HUES48 (cell line): ENCODE data around the gene RDM1.

Source experiments
- H3K27ac ChIP-seq: one replicate; pipeline ENCODE4 v1.7.0; 2013; ENCODE audit warnings: low read depth, low read length, inconsistent platforms
- H3K27me3 ChIP-seq: 2 replicates; pipeline ENCODE4 v1.6.1; 2013; ENCODE audit warnings: mild to moderate bottlenecking, low read length; ENCODE audit not compliant: control insufficient read depth, insufficient read depth
- H3K36me3 ChIP-seq: 2 replicates; pipeline ENCODE4 v1.6.1; 2013; ENCODE audit warnings: low read length; ENCODE audit not compliant: control insufficient read depth, insufficient read depth
- H3K4me1 ChIP-seq: 2 replicates; pipeline ENCODE4 v1.6.1; 2013; ENCODE audit warnings: mild to moderate bottlenecking, low read length; ENCODE audit not compliant: control insufficient read depth, insufficient read depth
- H3K4me3 ChIP-seq: 2 replicates; pipeline ENCODE4 v1.5.1; 2013; ENCODE audit warnings: mild to moderate bottlenecking, low read depth, low read length
- H3K9ac ChIP-seq: 2 replicates; pipeline ENCODE4 v1.6.1; 2013; ENCODE audit warnings: mild to moderate bottlenecking, low read depth, low read length, moderate library complexity
- H3K9me3 ChIP-seq: 2 replicates; pipeline ENCODE4 v1.6.1; 2013; ENCODE audit warnings: low read length; ENCODE audit not compliant: control insufficient read depth, insufficient read depth

RDM1 gene

DNA sequence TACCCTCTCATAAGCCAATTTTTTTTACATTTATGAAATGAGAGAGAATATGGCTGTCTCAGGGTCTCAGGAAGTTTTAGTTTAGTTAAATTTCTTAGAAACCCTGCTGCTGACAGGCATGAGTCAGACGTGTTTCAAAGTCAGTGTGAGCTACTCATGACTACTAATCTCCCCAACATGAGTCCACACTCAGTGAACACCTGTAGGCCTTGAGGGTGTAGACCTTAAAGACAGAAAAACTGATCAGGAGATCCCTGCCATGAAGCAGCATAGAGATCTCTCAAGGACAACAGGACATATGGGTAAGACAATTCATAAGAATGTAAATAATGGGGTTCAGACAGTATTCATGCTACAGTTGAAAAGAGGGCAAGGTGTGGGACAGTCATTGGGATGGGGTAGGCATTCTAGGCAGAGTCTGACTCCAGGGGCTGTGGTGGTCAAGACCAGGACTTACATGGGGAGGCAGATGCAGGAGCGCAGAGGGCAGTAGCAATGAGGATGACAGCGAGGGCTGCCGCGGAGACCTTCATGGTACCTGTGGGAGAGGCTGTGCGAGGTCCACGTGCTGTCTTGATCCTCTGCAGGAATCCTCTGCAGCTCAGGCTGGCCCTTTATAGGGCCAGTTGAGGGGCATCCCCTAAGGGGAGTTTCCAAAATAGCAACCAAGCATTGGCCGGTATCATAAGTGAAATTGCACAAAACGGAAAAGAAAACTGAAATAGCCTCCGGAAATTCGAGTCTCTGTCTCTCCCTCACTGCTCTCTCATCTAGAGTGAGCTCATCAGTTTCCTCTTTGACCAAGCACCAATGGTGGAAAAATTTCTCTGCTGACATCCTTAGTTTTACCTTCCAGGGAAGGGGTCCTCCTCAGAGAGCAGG, 50.6 kb downstream of the RDM1 start, which contains the start of gene CCL5:
Gene CCL5, minus strand, starts transcription at position 588 of the 882 bp plus-strand sequence.
- Histone ChIP-seq H3K27ac (no peak within 1 kb of the TSS), H3K9me3 (no peaks in the 10 kb centered on the region), H3K4me1 (no peaks in the 10 kb centered on the region), H3K4me3 (no peak within 1 kb of the TSS), H3K27me3 (no peaks in the 10 kb centered on the region), H3K9ac (no peak within 1 kb of the TSS), H3K36me3 (no peaks in the 10 kb centered on the region)

GRCh38 chr17:35878361-35878760, 52.2 kb downstream of the RDM1 start:
- no peaks in the 10 kb centered on the region for H3K9me3 ChIP-seq

DNA sequence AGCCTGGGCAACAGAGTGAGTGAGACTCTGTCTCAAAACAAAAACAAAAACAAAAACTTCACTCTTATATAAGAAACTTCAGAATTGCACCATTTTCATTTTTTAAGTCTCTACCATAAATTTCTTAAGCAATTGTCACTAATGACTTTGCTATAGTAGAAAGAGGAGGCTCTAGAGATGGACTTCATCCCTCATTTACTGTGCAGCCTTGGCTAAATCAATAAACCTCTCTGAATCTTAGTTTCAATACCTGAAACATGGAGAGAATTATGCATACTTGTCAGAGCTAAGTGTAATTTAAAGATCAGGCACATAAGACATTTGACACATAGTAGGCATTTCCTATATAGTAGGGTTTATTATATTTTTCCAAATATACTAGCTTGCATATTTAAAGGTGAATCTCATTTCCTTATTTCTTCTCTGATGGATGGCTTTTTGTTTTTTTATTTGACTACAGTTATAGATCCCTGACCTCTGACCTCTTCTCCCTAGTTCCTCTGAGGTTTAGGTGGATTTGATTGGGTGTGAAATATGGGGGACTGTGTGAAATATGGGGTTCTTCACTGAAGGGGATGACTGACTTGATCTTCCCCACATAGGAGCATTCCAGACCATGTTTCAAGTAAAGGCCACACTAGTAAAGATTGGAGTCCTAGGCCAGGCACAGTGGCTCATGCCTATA, 53.1 kb downstream of the RDM1 start:
- Histone ChIP-seq H3K9ac (no peak overlapping the region), H3K36me3 (no peaks in the 10 kb centered on the region), H3K4me1 (no peaks in the 10 kb centered on the region), H3K27me3 (no peaks in the 10 kb centered on the region), H3K27ac (no peak overlapping the region), H3K4me3 (no peak overlapping the region), H3K9me3 (no peaks in the 10 kb centered on the region)

More at GRCh38 chr17:35878361-35878760, 52.2 kb downstream of the RDM1 start:
- Histone ChIP-seq H3K27ac (no peak overlapping the region), H3K27me3 (no peaks in the 10 kb centered on the region), H3K9ac (no peak overlapping the region), H3K4me1 (no peaks in the 10 kb centered on the region), H3K36me3 (no peaks in the 10 kb centered on the region), H3K4me3 (no peak overlapping the region)

GRCh38 chr17:35876534-35876933, 54.0 kb downstream of the RDM1 start:
- H3K9ac ChIP-seq = no peak overlapping the region
- H3K27me3 ChIP-seq = no peaks in the 10 kb centered on the region
- H3K4me1 ChIP-seq = no peaks in the 10 kb centered on the region
- H3K4me3 ChIP-seq = no peak overlapping the region
- no peak overlapping the region for H3K27ac ChIP-seq
- H3K36me3 ChIP-seq = no peaks in the 10 kb centered on the region
- no peaks in the 10 kb centered on the region for H3K9me3 ChIP-seq

DNA sequence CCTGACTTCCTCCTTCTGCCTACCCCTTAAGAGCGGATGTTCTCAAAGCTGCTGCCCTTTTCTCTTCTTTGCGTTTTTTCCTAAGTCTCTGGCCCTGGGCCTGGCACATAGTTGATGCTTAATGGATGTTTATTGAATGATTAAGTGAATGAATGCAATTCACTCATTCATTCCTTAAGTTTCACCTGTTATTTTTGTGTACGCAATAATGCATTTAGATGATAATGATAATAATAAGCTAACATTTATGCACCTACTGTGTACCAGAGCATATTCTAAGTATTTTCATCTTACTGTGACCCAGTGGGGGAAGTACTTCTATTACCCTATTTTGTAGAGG, 54.8 kb downstream of the RDM1 start:
- H3K9ac ChIP-seq = no peak overlapping the region
- H3K27me3 ChIP-seq = no peaks in the 10 kb centered on the region
- H3K36me3 ChIP-seq = no peaks in the 10 kb centered on the region
- H3K27ac ChIP-seq = no peak overlapping the region
- 0 out of 2 replicates have a peak, but pooled peaks cover 3% of the 10 kb centered on the region for H3K4me1 ChIP-seq
- no peak overlapping the region for H3K4me3 ChIP-seq
- no peaks in the 10 kb centered on the region for H3K9me3 ChIP-seq

GRCh38 chr17:35875072-35875799, 55.3 kb downstream of the RDM1 start:
- Histone ChIP-seq H3K36me3 (no peaks in the 10 kb centered on the region), H3K27me3 (no peaks in the 10 kb centered on the region), H3K4me1 (0 out of 2 replicates have a peak, but pooled peaks cover 3% of the 10 kb centered on the region), H3K4me3 (no peak overlapping the region), H3K9ac (no peak overlapping the region), H3K9me3 (no peaks in the 10 kb centered on the region), H3K27ac (no peak overlapping the region)

DNA sequence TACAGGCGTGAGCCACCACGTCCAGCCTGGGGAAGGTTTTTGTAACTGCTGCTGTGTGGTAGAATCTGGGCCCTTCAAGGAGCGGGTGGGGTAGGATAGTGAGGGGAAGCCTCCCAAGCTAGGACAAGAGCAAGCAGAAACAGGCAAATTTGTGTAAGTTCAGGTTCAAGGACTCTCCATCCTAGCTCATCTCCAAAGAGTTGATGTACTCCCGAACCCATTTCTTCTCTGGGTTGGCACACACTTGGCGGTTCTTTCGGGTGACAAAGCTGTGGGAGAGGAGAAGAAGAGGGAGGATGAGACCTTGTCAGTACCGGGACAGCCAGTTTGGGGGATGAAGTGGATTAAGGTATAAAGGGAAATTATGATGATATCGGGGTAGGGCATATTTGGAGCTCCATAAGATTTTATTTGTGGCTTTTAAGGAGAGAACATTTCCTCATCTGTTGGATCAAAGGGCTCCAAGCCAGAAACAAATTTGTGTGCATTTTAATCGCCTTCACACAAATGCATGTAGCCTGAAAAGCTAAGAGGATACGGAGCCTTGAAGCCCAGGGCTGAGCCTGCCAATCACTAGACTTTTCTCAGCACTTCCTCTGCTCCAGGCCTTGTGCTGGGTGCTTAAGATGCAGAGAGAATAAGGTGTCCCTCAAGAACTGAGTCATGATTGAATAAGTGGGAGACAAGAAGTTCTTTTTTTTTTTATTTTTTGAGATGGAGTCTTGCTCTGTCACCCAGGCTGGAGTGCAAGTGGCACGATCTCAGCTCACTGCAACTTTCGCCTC, 58.2 kb downstream of the RDM1 start:
- H3K36me3 ChIP-seq = no peaks in the 10 kb centered on the region
- H3K27ac ChIP-seq = no peak overlapping the region
- H3K27me3 ChIP-seq = no peaks in the 10 kb centered on the region
- no peak overlapping the region for H3K9ac ChIP-seq
- H3K4me1 ChIP-seq = 0 out of 2 replicates have a peak, but pooled peaks cover 3% of the 10 kb centered on the region
- H3K4me3 ChIP-seq = no peak overlapping the region
- H3K9me3 ChIP-seq = no peaks in the 10 kb centered on the region

DNA sequence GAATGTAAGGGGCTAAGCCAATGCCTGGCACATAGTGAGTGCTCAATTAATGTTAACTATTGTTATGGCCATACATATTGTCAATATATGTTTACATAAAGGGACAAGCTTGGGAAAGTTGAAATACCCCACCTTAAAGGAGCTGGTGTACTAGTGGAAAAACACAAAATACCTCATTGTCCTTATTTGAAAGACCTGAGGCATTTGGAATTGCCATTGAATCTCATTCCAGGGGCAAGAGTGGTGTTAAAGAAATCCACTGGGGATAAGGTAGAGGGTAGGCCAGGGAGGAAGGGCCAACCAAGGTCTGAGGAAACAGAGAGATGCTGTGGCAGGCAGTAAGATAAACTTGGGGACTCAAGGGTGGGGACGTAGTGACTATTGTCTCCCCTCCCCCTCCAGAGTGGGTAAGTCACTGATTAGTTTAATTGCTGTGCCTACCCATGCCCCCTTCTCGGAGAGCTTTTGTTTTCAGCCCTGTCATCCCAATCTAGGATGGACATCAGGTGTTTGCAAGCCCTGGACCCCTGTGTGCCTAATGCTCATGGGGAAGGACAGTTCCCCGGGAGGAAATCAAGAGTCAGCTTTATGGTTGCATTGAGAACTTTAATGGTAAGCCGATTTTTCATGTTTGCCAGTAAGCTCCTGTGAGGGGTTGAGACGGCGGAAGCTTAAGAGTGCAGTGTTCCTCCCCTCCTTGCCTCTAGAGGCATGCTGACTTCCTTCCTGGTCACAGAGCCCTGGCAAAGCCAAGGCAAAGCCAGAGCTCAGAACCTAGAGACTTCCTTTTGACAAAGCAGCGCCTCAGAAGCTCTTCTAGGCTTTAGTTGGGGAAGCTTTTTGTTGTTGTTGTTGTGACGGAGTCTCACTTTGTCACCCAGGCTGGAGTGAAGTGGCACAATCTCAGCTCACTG, 59.4 kb downstream of the RDM1 start:
- H3K27ac ChIP-seq = no peak overlapping the region
- H3K27me3 ChIP-seq = no peaks in the 10 kb centered on the region
- H3K36me3 ChIP-seq = no peaks in the 10 kb centered on the region
- no peak overlapping the region for H3K4me3 ChIP-seq
- H3K9me3 ChIP-seq = no peaks in the 10 kb centered on the region
- 0 out of 2 replicates have a peak, but pooled peaks cover 3% of the 10 kb centered on the region for H3K4me1 ChIP-seq
- H3K9ac ChIP-seq = no peak overlapping the region

DNA sequence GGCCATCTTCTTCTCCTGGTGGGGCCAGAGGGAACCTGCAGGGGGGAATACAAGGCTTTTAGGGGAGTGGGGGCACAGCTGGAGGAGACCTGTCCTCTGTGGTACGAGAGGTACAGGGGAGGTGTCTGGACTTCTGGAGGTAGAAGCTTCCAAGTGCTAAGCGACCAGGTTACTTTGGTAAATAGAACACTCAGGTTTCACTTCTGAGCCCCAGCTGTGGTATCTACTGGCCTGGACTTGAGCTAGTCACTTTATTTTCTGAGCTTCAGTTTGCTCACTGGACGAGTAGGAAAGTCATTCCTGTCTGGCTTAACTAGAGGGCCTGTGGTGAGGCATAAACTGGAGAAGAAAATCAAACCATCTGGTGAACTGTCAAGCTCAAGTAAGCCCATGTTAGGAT, 61.8 kb downstream of the RDM1 start, which contains the start of gene HEATR9:
Gene HEATR9, minus strand, starts transcription at position 155 of the 400 bp plus-strand sequence. Its CDS starts 149 bp downstream, at position 6.
- Histone ChIP-seq H3K27ac (no peak within 1 kb of the TSS), H3K4me1 (0 out of 2 replicates have a peak, but pooled peaks cover 3% of the 10 kb centered on the region), H3K27me3 (no peaks in the 10 kb centered on the region), H3K9ac (no peak within 1 kb of the TSS), H3K4me3 (no peak within 1 kb of the TSS), H3K9me3 (no peaks in the 10 kb centered on the region), H3K36me3 (no peaks in the 10 kb centered on the region)
